ENCODE results near the gene C11orf98. TPM values are rescaled to one million over a fixed set of nuclear protein-coding genes. Genes with fewer than 3 reads are reported as not detected.

The C11orf98 gene
- total RNA-seq, 2 experiments from 2014 or later: 14.3 to 18.5 TPM

DNA sequence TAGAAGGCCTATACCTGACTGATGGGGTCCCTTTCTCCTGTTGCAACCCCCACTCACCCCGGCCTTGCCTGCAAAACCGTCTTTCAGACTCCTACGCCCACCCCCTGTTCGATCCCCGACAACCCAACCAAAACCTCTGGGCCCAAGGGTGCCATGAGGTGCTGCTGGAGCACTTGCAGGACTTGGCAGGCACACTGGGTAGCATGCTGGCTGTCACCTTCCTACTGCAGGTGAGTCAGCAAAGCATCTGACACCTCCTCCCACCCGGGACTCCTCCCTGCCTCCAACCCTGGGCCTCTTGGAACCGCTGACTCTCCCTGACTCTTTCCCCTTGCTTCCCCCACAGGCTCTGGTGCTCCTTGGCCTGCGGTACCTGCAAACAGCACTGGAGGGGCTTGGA is 50.7 kb downstream of the C11orf98 start:
- peaks cover 48% of the 10 kb centered on the region for H3K4me1 ChIP-seq (ENCODE audit: insufficient read depth, low read length)
- no peak for TF ChIP-seq CTCF (IDR thresholded peaks at IDR 0.05)
- peaks cover 36% of the 10 kb centered on the region for H3K4me1 Mint-ChIP-seq (ENCODE audit: low read depth)
- no peaks in the 10 kb centered on the region for H3K9me3 Mint-ChIP-seq
- DNase-seq: peak in 4 of 14 experiments; percentile 8 to 43 (median 28)
- ChIA-PET POLR2A (interaction anchor here (1.0 to 5.7 kb wide), 6 partner anchors 8 to 40 kb away, joined by 3 to 55 read pairs (median 17); partner anchors contain the start of genes B3GAT3, INTS5, MTA2 and TUT1), CTCF (no interaction called here)
- H3K36me3 ChIP-seq (ENCODE audit: insufficient read depth, low read length): peaks cover 52% of the 10 kb centered on the region
- no peak for ATAC-seq (ENCODE audit: poor library complexity)
- H3K36me3 Mint-ChIP-seq (ENCODE audit: low read depth): peaks cover 42% of the 10 kb centered on the region
- intact Hi-C loops (cut with DNase I, micrococcal nuclease): loop anchor here in 1 of 2 experiments (5.0 kb wide), 1 partner anchor 38 kb away; the partner anchor contains the start of gene INTS5
- H3K27me3 Mint-ChIP-seq: no peaks in the 10 kb centered on the region
- no peak overlapping the region for H3K4me3 ChIP-seq (ENCODE audit: low read length)
- H3K4me3 Mint-ChIP-seq: peak overlapping the region; percentile 88
- no peak overlapping the region for H3K27ac ChIP-seq (ENCODE audit: low read depth in 1 of 2, low read length in 2 of 2)
- H3K27me3 ChIP-seq (ENCODE audit: control insufficient read depth in 1 of 2, insufficient read depth in 2 of 2, low read length in 2 of 2): no peaks in the 10 kb centered on the region
- H3K9me3 ChIP-seq (ENCODE audit: control insufficient read depth in 1 of 2, insufficient read depth in 1 of 2, low read length in 2 of 2): no peaks in the 10 kb centered on the region
- peak overlapping the region; percentile 88 for H3K27ac Mint-ChIP-seq

GRCh38 chr11:62613291-62613778 is 51.7 kb downstream of the C11orf98 start:
- Mint-ChIP-seq H3K4me1 (ENCODE audit: low read depth) (peaks cover 38% of the 10 kb centered on the region), H3K9me3 (no peaks in the 10 kb centered on the region), H3K27ac (peak overlapping the region; percentile 88), H3K4me3 (peak overlapping the region; percentile 88), H3K27me3 (no peaks in the 10 kb centered on the region), H3K36me3 (ENCODE audit: low read depth) (peaks cover 46% of the 10 kb centered on the region)
- intact Hi-C loops (cut with DNase I, micrococcal nuclease): loop anchor here in 1 of 2 experiments (2.0 to 5.0 kb wide), 2 partner anchors 23 to 39 kb away; partner anchors contain the start of genes INTS5 and TUT1
- CTCF ChIA-PET: interaction anchor here (1.2 to 3.0 kb wide), 4 partner anchors 9 to 81 kb away, joined by 4 to 20 read pairs (median 5); partner anchors contain the start of genes B3GAT3, INTS5 and TUT1
- no peaks in the 10 kb centered on the region for H3K9me3 ChIP-seq (ENCODE audit: control insufficient read depth in 1 of 2, insufficient read depth in 1 of 2, low read length in 2 of 2)
- DNase-seq (no peak), ATAC-seq (ENCODE audit: poor library complexity) (no peak)
- H3K36me3 ChIP-seq (ENCODE audit: insufficient read depth, low read length): peaks cover 61% of the 10 kb centered on the region
- H3K27me3 ChIP-seq (ENCODE audit: control insufficient read depth in 1 of 2, insufficient read depth in 2 of 2, low read length in 2 of 2): no peaks in the 10 kb centered on the region
- H3K4me1 ChIP-seq (ENCODE audit: insufficient read depth, low read length): peaks cover 56% of the 10 kb centered on the region
- peak overlapping the region; percentile 76 to 90 for H3K27ac ChIP-seq (ENCODE audit: low read depth in 1 of 2, low read length in 2 of 2)
- H3K4me3 ChIP-seq (ENCODE audit: low read length): peak overlapping the region; percentile 92
- POLR2A ChIA-PET: interaction anchor here (1.0 to 5.7 kb wide), 12 partner anchors 9 to 228 kb away, joined by 3 to 55 read pairs (median 6); partner anchors contain the start of genes B3GAT3, C11orf98, CSKMT and INTS5
- TF ChIP-seq CTCF (IDR thresholded peaks at IDR 0.05): no peak

Other genes starting within 250 kb of the C11orf98 start
- not detected for gene SCGB1A1, start 246.2 kb downstream of the C11orf98 start, total RNA-seq
- 100 to 1,000 TPM; 320 to 332 TPM for gene AHNAK, start 118.4 kb downstream of the C11orf98 start, total RNA-seq
- 1,000 to 10,000 TPM; 2,181 to 2,269 TPM for gene EEF1G, start 91.3 kb downstream of the C11orf98 start, total RNA-seq
- gene TUT1, start 73.7 kb downstream of the C11orf98 start, total RNA-seq: 10 to 100 TPM; 25.5 to 26.2 TPM
- 100 to 1,000 TPM; 167 to 172 TPM for gene MTA2, start 63.3 kb downstream of the C11orf98 start, total RNA-seq
- gene EML3, start 52.4 kb downstream of the C11orf98 start, total RNA-seq: 100 to 1,000 TPM; 142 to 144 TPM
- gene ROM1, start 52.0 kb downstream of the C11orf98 start, total RNA-seq: under 1 TPM; 0.42 to 0.71 TPM
- gene B3GAT3, start 43.2 kb downstream of the C11orf98 start, total RNA-seq: 10 to 100 TPM; 47.2 to 49.5 TPM
- gene GANAB, start 18.6 kb downstream of the C11orf98 start, total RNA-seq: 100 to 1,000 TPM; 181 to 182 TPM
- gene INTS5, start 11.9 kb downstream of the C11orf98 start, total RNA-seq: 10 to 100 TPM; 16.3 TPM
- 10 to 100 TPM; 17.8 to 18.8 TPM for gene CSKMT, start 102 bp upstream of the C11orf98 start, total RNA-seq
- 1 to 10 TPM; 1.5 to 2.3 TPM for gene UQCC3, start 6.5 kb upstream of the C11orf98 start, total RNA-seq
- gene LBHD1, start 7.1 kb upstream of the C11orf98 start, total RNA-seq: 10 to 100 TPM; 10.4 to 10.5 TPM
- 100 to 1,000 TPM; 196 to 222 TPM for gene UBXN1, start 13.9 kb upstream of the C11orf98 start, total RNA-seq
- gene LRRN4CL, start 24.3 kb upstream of the C11orf98 start, total RNA-seq: not detected
- 10 to 100 TPM; 17.1 to 20.0 TPM for gene BSCL2, start 42.2 kb upstream of the C11orf98 start, total RNA-seq
- gene GNG3, start 42.5 kb upstream of the C11orf98 start, total RNA-seq: not detected
- 10 to 100 TPM; 35.2 to 37.6 TPM for gene HNRNPUL2, start 62.2 kb upstream of the C11orf98 start, total RNA-seq
- 1 to 10 TPM; 5.2 to 7.0 TPM for gene TTC9C, start 63.3 kb upstream of the C11orf98 start, total RNA-seq
- 1 to 10 TPM; 2.3 to 3.5 TPM for gene ZBTB3, start 89.0 kb upstream of the C11orf98 start, total RNA-seq
- gene POLR2G, start 96.4 kb upstream of the C11orf98 start, total RNA-seq: 10 to 100 TPM; 45.3 to 47.9 TPM
- 10 to 100 TPM; 11.5 to 11.8 TPM for gene TAF6L, start 106.2 kb upstream of the C11orf98 start, total RNA-seq
- gene TMEM179B, start 122.2 kb upstream of the C11orf98 start, total RNA-seq: 10 to 100 TPM; 34.7 to 37.4 TPM
- 1 to 10 TPM; 6.2 to 8.7 TPM for gene TMEM223, start 126.8 kb upstream of the C11orf98 start, total RNA-seq
- gene NXF1, start 140.2 kb upstream of the C11orf98 start, total RNA-seq: 100 to 1,000 TPM; 343 to 358 TPM
- gene STX5, start 166.8 kb upstream of the C11orf98 start, total RNA-seq: 100 to 1,000 TPM in 1 of 2 experiments, 10 to 100 TPM in 1; 93.1 to 104 TPM
- under 1 TPM in 1 of 2 experiments, not detected in 1; 0.59 TPM for gene TEX54, start 167.6 kb upstream of the C11orf98 start, total RNA-seq
- gene WDR74, start 174.4 kb upstream of the C11orf98 start, total RNA-seq: 100 to 1,000 TPM; 289 to 297 TPM
- gene SLC3A2, start 215.7 kb upstream of the C11orf98 start, total RNA-seq: 100 to 1,000 TPM; 231 to 234 TPM

Measured in CD4-positive, alpha-beta T cell (primary cell).